K562 (cell line): Measurements from ENCODE around the gene SLC30A3. TPM values are rescaled to one million over a fixed set of nuclear protein-coding genes. Genes with fewer than 3 reads are reported as not detected.

Source experiments
- ATAC-seq: fragments of 200-7000 bp; cut with Tn5 transposase; 3 replicates; pipeline ENCODE4 v1.9.1; 2020; ENCODE audit warnings: moderate library complexity
- BruUV-seq: library from RNA; stranded (reverse); fragments of 400-500 nt; replicated peaks from 2 replicates; lab custom pipeline; 2021; lab: Mats Ljungman, UMichigan
- CTCF ChIA-PET: fragments of 300-600 bp; formaldehyde crosslinking; extraction: SDS; loops from one replicate; lab custom pipeline; 2021; ENCODE audit warnings: low intra/inter-chr PET ratio; lab: Yijun Ruan, JAX
- POLR2A ChIA-PET: fragments of 300-600, 350-650 bp; sonication (Branson Sonifier 250); formaldehyde crosslinking; extraction: SDS; loops from one replicate; lab custom pipeline; 2021; ENCODE audit warnings: antibody characterized with exemption, inconsistent platforms; lab: Yijun Ruan, JAX
- DNase-seq, 4 experiments: peaks; one replicate each; pipeline versions ENCODE4 v3.0.0 to v3.0.0-alpha.2; 2011 to 2018; ENCODE audit warnings: low spot score in 3 of 4, mixed read lengths in 3 of 4; ENCODE audit errors: extremely low read depth in 1 of 4
- FAIRE-seq: peaks from 2 replicates; lab custom pipeline; 2011; peaks lifted over from hg19 to GRCh38; lab: Jason Lieb, UNC
- H2AFZ ChIP-seq: 2 replicates; pipeline ENCODE4 v1.6.0; 2011; ENCODE audit warnings: low read depth, low read length, control low read depth, inconsistent platforms
- H3K27ac ChIP-seq: fragments of 200-600 bp; 3 replicates; pipeline ENCODE4 v1.8.0; 2011; ENCODE audit warnings: low read depth, mild to moderate bottlenecking, control low read depth, inconsistent platforms, low read length, moderate library complexity, mixed read lengths; ENCODE audit errors: extremely low read depth
- H3K27me3 ChIP-seq, 2 experiments: fragments of 300-600 bp in 1 of 2; 2 replicates in 1 of 2; 3 replicates in 1 of 2; pipeline versions ENCODE4 v1.6.0 to v1.8.0; 2011; ENCODE audit warnings: inconsistent platforms in 2 of 2, low read length in 2 of 2, mild to moderate bottlenecking in 1 of 2, mixed read lengths in 1 of 2, moderate library complexity in 1 of 2; ENCODE audit not compliant: control insufficient read depth in 2 of 2, insufficient read depth in 2 of 2
- H3K36me3 ChIP-seq: fragments of 300-600 bp; 3 replicates; pipeline ENCODE4 v1.8.0; 2011; ENCODE audit warnings: mild to moderate bottlenecking, low read length, inconsistent platforms; ENCODE audit not compliant: control insufficient read depth, insufficient read depth
- H3K4me1 ChIP-seq, 2 experiments: fragments of 200-600 bp in 1 of 2; replicated peaks in 1 of 2; 2 replicates in 1 of 2; 3 replicates in 1 of 2; pipeline versions ENCODE4 v1.5.1 to v1.8.0; 2011; ENCODE audit warnings: inconsistent platforms in 2 of 2, low read length in 2 of 2, mild to moderate bottlenecking in 1 of 2, mixed read lengths in 1 of 2, moderate library complexity in 1 of 2; ENCODE audit not compliant: control insufficient read depth in 2 of 2, insufficient read depth in 2 of 2
- H3K4me2 ChIP-seq: 2 replicates; pipeline ENCODE4 v1.6.1; 2011; ENCODE audit warnings: low read length, control low read depth, inconsistent platforms, mixed read lengths; ENCODE audit not compliant: insufficient read depth
- H3K4me3 ChIP-seq: fragments of 200-600 bp; sonication (generic), shearing (Covaris generic); 2 replicates; pipeline ENCODE4 v1.5.1; 2016; ENCODE audit warnings: control low read depth, inconsistent platforms
- H3K79me2 ChIP-seq: fragments of 200-600 bp; 3 replicates; pipeline ENCODE4 v1.8.0; 2011; ENCODE audit warnings: low read length, inconsistent platforms; ENCODE audit not compliant: control insufficient read depth, insufficient read depth
- H3K9ac ChIP-seq, 2 experiments: 2 replicates each; pipeline versions ENCODE4 v1.6.0 to v1.6.1; 2011; ENCODE audit warnings: low read depth in 2 of 2, low read length in 2 of 2, control low read depth in 1 of 2, inconsistent platforms in 1 of 2, mild to moderate bottlenecking in 1 of 2, mixed read lengths in 1 of 2; ENCODE audit not compliant: insufficient read depth in 1 of 2
- H3K9me1 ChIP-seq: one replicate; pipeline ENCODE4 v1.6.0; 2011; ENCODE audit warnings: inconsistent platforms, mild to moderate bottlenecking, low read length, moderate library complexity; ENCODE audit not compliant: control insufficient read depth, insufficient read depth
- H3K9me3 ChIP-seq: replicated peaks from 2 replicates; pipeline ENCODE4 v1.5.1; 2011; ENCODE audit warnings: low read depth, low read length, inconsistent platforms; ENCODE audit not compliant: control insufficient read depth, insufficient read depth
- H4K20me1 ChIP-seq: replicated peaks from 2 replicates; pipeline ENCODE4 v1.6.1; 2011; ENCODE audit warnings: low read length, inconsistent platforms, mixed read lengths; ENCODE audit not compliant: control insufficient read depth, insufficient read depth
- ETV6 ChIP-seq, 3 experiments: fragments of 150-350 bp in 1 of 3; sonication (generic) in 1 of 3; formaldehyde crosslinking in 1 of 3; IDR thresholded peaks; 2 replicates each; pipeline versions ENCODE4 v1.6.1 to v1.8.0; 2014 to 2022; ENCODE audit warnings: borderline replicate concordance in 2 of 3, low read depth in 2 of 3, antibody characterized with exemption in 1 of 3, low read length in 1 of 3, mild to moderate bottlenecking in 1 of 3, missing genetic modification reagents in 1 of 3
- HCFC1 ChIP-seq: IDR thresholded peaks from 2 replicates; pipeline ENCODE4 v1.6.1; 2012; ENCODE audit warnings: low read depth, low read length, improper control_type of control experiment
- TBP ChIP-seq: optimal IDR thresholded peaks from 2 replicates; pipeline ENCODE3; 2011; ENCODE audit warnings: low read depth, low read length, improper control_type of control experiment
- ZNF785 ChIP-seq: fragments of 250-450 bp; sonication (Bioruptor Pico); IDR thresholded peaks from 2 replicates; pipeline ENCODE4 v1.4.0; 2020; ENCODE audit warnings: mild to moderate bottlenecking
- WGBS: fragments of 100-300 bp; shearing (Covaris generic); methylation state at CpG from one replicate; pipeline ENCODE4 v1.1.6; 2016; ENCODE audit warnings: low coverage, mixed read lengths; ENCODE audit not compliant: insufficient coverage; ENCODE audit errors: missing lambda C conversion rate; 5-methylcytosine and 5-hydroxymethylcytosine counted together
- in situ Hi-C: fragments of 300-500 bp; cut with MboI; formaldehyde crosslinking; loops from 4 replicates; pipeline ENCODE4 v1.15.0; 2018; ENCODE audit warnings: inconsistent platforms, mixed read lengths
- intact Hi-C: fragments of 100-400 bp; cut with micrococcal nuclease; formaldehyde crosslinking; loops from 2 replicates; pipeline ENCODE4 v1.14.2; 2022
- polyA plus RNA-seq, 8 experiments: library from polyadenylated mRNA; depleted of rRNA in 4 of 8; stranded (reverse) in 5 of 8; unstranded in 3 of 8; fragments of >200 nt; fragmentation: Nextera tagmentation in 2 of 8; fragmentation: Illumina TruSeq in 1 of 8; extraction: Ambion mirVana in 2 of 8; extraction: Trizol in 1 of 8; gene quantifications; 2 replicates each; pipeline versions ENCODE4 v1.2.1 to v1.2.3, GENCODE V29; 2011 to 2014; ENCODE audit warnings: inconsistent platforms in 1 of 8, missing spikeins in 1 of 8
- total RNA-seq, 7 experiments: library from RNA; depleted of rRNA in 6 of 7; stranded (reverse); fragments of >200 nt in 6 of 7; fragmentation: Illumina TruSeq in 2 of 7; extraction: Trizol in 2 of 7; gene quantifications; 2 replicates each; pipeline versions ENCODE4 v1.2.1 to v1.2.3, GENCODE V29; 2011 to 2021; ENCODE audit warnings: low replicate concordance in 1 of 7
- TF ChIP-seq, protein P1 (sequence below): sonication (generic); formaldehyde crosslinking; IDR thresholded peaks from 2 replicates; pipeline ENCODE4 v1.8.1; 2023; ENCODE audit warnings: mild to moderate bottlenecking, missing genetic modification reagents, moderate library complexity

SLC30A3 gene
- total and polyA plus RNA-seq, 9 of the 15 experiments (the other 6 are each of a cell fraction or from before 2014, with no cell fraction given), result 0.03 to 2.7 (median 0.89) TPM; not detected in 1

DNA sequence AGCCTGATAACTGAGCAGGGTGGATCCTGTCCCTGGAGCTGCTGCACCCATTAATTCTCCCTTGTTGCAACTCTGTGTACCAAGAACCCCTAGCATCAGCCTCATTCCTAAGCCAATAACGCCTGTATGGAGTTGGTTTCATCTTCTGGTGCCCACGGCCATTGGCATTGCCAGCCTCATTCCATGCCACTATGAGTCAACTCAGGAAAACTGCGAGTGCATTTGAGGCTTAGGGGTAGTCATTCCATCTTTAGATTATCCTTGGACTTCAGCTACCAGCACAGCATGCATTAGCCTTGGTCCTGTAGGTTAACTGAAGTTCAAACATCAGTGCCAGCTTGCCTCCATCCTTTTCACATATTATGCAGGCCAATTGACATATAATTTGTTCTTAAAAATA, 18.0 kb upstream of the SLC30A3 start (continued):
- TF ChIP-seq, protein P1, sequence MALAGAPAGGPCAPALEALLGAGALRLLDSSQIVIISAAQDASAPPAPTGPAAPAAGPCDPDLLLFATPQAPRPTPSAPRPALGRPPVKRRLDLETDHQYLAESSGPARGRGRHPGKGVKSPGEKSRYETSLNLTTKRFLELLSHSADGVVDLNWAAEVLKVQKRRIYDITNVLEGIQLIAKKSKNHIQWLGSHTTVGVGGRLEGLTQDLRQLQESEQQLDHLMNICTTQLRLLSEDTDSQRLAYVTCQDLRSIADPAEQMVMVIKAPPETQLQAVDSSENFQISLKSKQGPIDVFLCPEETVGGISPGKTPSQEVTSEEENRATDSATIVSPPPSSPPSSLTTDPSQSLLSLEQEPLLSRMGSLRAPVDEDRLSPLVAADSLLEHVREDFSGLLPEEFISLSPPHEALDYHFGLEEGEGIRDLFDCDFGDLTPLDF (CRISPR knock-in tag), result no peak
- no peak for TF ChIP-seq TBP
- TF ChIP-seq, all 486 proteins: peak for 0

DNA sequence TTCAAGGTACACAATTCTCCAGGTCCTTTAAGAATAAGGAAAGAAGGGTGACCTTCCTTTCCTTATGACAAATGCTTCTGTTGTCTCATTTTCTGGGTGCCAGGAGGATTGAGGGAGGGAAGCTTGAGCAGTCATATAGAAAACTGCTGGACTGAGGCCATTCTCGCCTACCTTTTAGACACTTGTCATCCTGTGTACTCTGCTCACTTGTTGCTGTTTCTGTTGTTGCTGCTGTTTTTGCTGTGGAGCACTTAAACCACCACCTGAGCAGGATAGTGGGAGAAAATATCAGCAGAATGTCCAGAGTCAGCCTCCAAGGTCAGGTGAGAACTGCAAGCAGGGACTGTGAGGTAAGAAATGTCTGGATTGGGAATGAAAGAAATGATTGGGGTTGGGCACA, 15.2 kb upstream of the SLC30A3 start:
- FAIRE-seq (no peak), DNase-seq (no peak), ATAC-seq (no peak)
- in situ Hi-C loops (no loop called here), intact Hi-C loops (no loop called here)
- no peaks in the 10 kb centered on the region for H3K9me3 ChIP-seq
- H3K4me1 ChIP-seq, result peaks cover 10 to 14% of the 10 kb centered on the region in 2 experiments
- WGBS, result 0% methylated on average over 1 of the region's 1 CpG
- ChIA-PET CTCF (interaction anchor here (2.9 kb wide), 1 partner anchor 179 kb away, joined by 20 read pairs; no protein-coding TSS in a partner anchor), POLR2A (interaction anchor here (0.6 to 1.2 kb wide), 2 partner anchors 10 to 152 kb away, joined by 3 read pairs; no protein-coding TSS in a partner anchor)
- no peak overlapping the region for H3K9ac ChIP-seq
- peaks cover 4 to 5% of the 10 kb centered on the region in 2 experiments; a peak in 2 of 5 replicates for H3K27me3 ChIP-seq
- no peaks in the 10 kb centered on the region for H3K9me1 ChIP-seq
- H3K27ac ChIP-seq, result no peak overlapping the region
- no peaks in the 10 kb centered on the region for H4K20me1 ChIP-seq
- H3K4me3 ChIP-seq, result no peak overlapping the region
- no peak overlapping the region for H2AFZ ChIP-seq
- BruUV-seq, result no TSS peak
- no peaks in the 10 kb centered on the region for H3K36me3 ChIP-seq
- H3K4me2 ChIP-seq, result no peak overlapping the region
- H3K79me2 ChIP-seq, result no peaks in the 10 kb centered on the region
- TF ChIP-seq ZNF785 (CRISPR knock-in tag), result no peak
- no peak for TF ChIP-seq ETV6 (IDR thresholded peaks at IDR 0.05; ENCODE audit: borderline replicate concordance in 1 of 2, low read depth in 2 of 2, low read length in 1 of 2)
- TF ChIP-seq ETV6 (CRISPR knock-in tag; IDR thresholded peaks at IDR 0.05; ENCODE audit: borderline replicate concordance), result no peak
- TF ChIP-seq HCFC1, result no peak
